IMR-90 (cell line): ENCODE data around the gene CCDC152. TPM values are rescaled to one million over a fixed set of nuclear protein-coding genes. Genes with fewer than 3 reads are reported as not detected.

Source experiments
- ATAC-seq: fragments of 200-7000 bp; cut with Tn5 transposase; 2 replicates; pipeline ENCODE4 v1.9.1; 2020; ENCODE audit warnings: low read depth, mild to moderate bottlenecking, moderate library complexity
- BruUV-seq: library from RNA; stranded (reverse); fragments of 400-500 nt; replicated peaks from 2 replicates; lab custom pipeline; 2021; lab: Mats Ljungman, UMichigan
- CTCF ChIA-PET: fragments of 300-600 bp; formaldehyde crosslinking; extraction: SDS; loops from one replicate; lab custom pipeline; 2021; ENCODE audit warnings: antibody characterized with exemption; lab: Yijun Ruan, JAX
- POLR2A ChIA-PET: fragments of 300-600 bp; sonication (Branson Sonifier 250); formaldehyde crosslinking; loops from one replicate; lab custom pipeline; 2022; ENCODE audit warnings: antibody characterized with exemption; ENCODE audit not compliant: unreplicated experiment; lab: Charles Lee
- DNase-seq: peaks from one replicate; pipeline ENCODE4 v3.0.0; 2013
- H2AFZ ChIP-seq: replicated peaks from 2 replicates; pipeline ENCODE3; 2013; ENCODE audit warnings: low read length, mild to moderate bottlenecking; ENCODE audit not compliant: poor library complexity
- H2AK5ac ChIP-seq: 2 replicates; pipeline ENCODE4 v1.6.1; 2013; ENCODE audit warnings: low read depth, low read length, inconsistent platforms
- H2AK9ac ChIP-seq: replicated peaks from 2 replicates; pipeline ENCODE3; 2013; ENCODE audit warnings: mild to moderate bottlenecking, low read depth, low read length, moderate library complexity; ENCODE audit not compliant: poor library complexity
- H2BK120ac ChIP-seq: 2 replicates; pipeline ENCODE4 v1.6.1; 2013; ENCODE audit warnings: low read depth, low read length, inconsistent platforms
- H2BK15ac ChIP-seq: 3 replicates; pipeline ENCODE4 v1.6.1; 2013; ENCODE audit warnings: low read depth, low read length, inconsistent platforms
- H2BK20ac ChIP-seq: 2 replicates; pipeline ENCODE4 v1.6.1; 2013; ENCODE audit warnings: low read depth, mild to moderate bottlenecking, inconsistent platforms, low read length, moderate library complexity
- H2BK5ac ChIP-seq: 2 replicates; pipeline ENCODE4 v1.6.1; 2013; ENCODE audit warnings: mild to moderate bottlenecking, low read depth, low read length, inconsistent platforms; ENCODE audit not compliant: poor library complexity, severe bottlenecking
- H3K14ac ChIP-seq: replicated peaks from 2 replicates; pipeline ENCODE4 v1.6.1; 2013; ENCODE audit warnings: low read depth, low read length, inconsistent platforms
- H3K18ac ChIP-seq: 2 replicates; pipeline ENCODE4 v1.6.1; 2013; ENCODE audit warnings: low read depth, low read length, control low read depth
- H3K23ac ChIP-seq: 2 replicates; pipeline ENCODE4 v1.6.1; 2013; ENCODE audit warnings: low read depth, low read length, inconsistent platforms
- H3K27ac ChIP-seq: 2 replicates; pipeline ENCODE4 v1.5.1; 2013; ENCODE audit warnings: mild to moderate bottlenecking, control low read depth, low read length; ENCODE audit not compliant: insufficient read depth
- H3K27me3 ChIP-seq: 2 replicates; pipeline ENCODE4 v1.6.1; 2013; ENCODE audit warnings: low read length; ENCODE audit not compliant: control insufficient read depth, insufficient read depth
- H3K36me3 ChIP-seq: 2 replicates; pipeline ENCODE4 v1.6.1; 2013; ENCODE audit warnings: low read length, mixed read lengths; ENCODE audit not compliant: control insufficient read depth, insufficient read depth
- H3K4ac ChIP-seq: 2 replicates; pipeline ENCODE4 v1.6.1; 2013; ENCODE audit warnings: low read depth, low read length, inconsistent platforms
- H3K4me1 ChIP-seq: 2 replicates; pipeline ENCODE4 v1.6.1; 2013; ENCODE audit warnings: low read length, mixed read lengths; ENCODE audit not compliant: control insufficient read depth, insufficient read depth
- H3K4me2 ChIP-seq: 2 replicates; pipeline ENCODE4 v1.6.1; 2013; ENCODE audit warnings: low read depth, mild to moderate bottlenecking, control low read depth, low read length, moderate library complexity
- H3K4me3 ChIP-seq: 2 replicates; pipeline ENCODE4 v1.5.1; 2013; ENCODE audit warnings: low read depth, mild to moderate bottlenecking, control low read depth, low read length, moderate library complexity; ENCODE audit not compliant: insufficient read depth
- H3K56ac ChIP-seq: 2 replicates; pipeline ENCODE4 v1.6.1; 2013; ENCODE audit warnings: low read length, inconsistent platforms; ENCODE audit not compliant: insufficient read depth; ENCODE audit errors: extremely low read depth
- H3K79me1 ChIP-seq, 2 experiments: 2 replicates each; pipeline ENCODE4 v1.6.1; 2013; ENCODE audit warnings: low read length in 2 of 2, inconsistent platforms in 1 of 2, low read depth in 1 of 2
- H3K9ac ChIP-seq: 2 replicates; pipeline ENCODE4 v1.6.1; 2013; ENCODE audit warnings: low read depth, low read length, control low read depth
- H3K9me1 ChIP-seq: 2 replicates; pipeline ENCODE4 v1.6.1; 2013; ENCODE audit warnings: low read length, inconsistent platforms; ENCODE audit not compliant: insufficient read depth
- H3K9me3 ChIP-seq: 2 replicates; pipeline ENCODE4 v1.6.1; 2013; ENCODE audit warnings: low read length; ENCODE audit not compliant: control insufficient read depth, insufficient read depth
- H4K20me1 ChIP-seq: 2 replicates; pipeline ENCODE4 v1.6.1; 2013; ENCODE audit warnings: low read length, inconsistent platforms; ENCODE audit not compliant: insufficient read depth
- H4K5ac ChIP-seq: 2 replicates; pipeline ENCODE4 v1.6.1; 2013; ENCODE audit warnings: mild to moderate bottlenecking, low read depth, low read length, control low read depth
- H4K8ac ChIP-seq, 2 experiments: 2 replicates each; pipeline ENCODE4 v1.6.1; 2013; ENCODE audit warnings: low read depth in 2 of 2, low read length in 2 of 2, control low read depth in 1 of 2, inconsistent platforms in 1 of 2
- H4K91ac ChIP-seq: 2 replicates; pipeline ENCODE4 v1.6.1; 2013; ENCODE audit warnings: low read depth, low read length, inconsistent platforms; ENCODE audit not compliant: insufficient read depth
- BHLHE40 ChIP-seq: fragments of 150-350 bp; IDR thresholded peaks from 2 replicates; pipeline ENCODE4 v1.6.1; 2016; ENCODE audit warnings: mild to moderate bottlenecking, low read depth, low read length
- CEBPB ChIP-seq: IDR thresholded peaks from 2 replicates; pipeline ENCODE4 v1.6.1; 2012; ENCODE audit warnings: low read depth, low read length, improper control_type of control experiment
- CHD1 ChIP-seq: IDR thresholded peaks from 2 replicates; pipeline ENCODE4 v1.6.1; 2012; ENCODE audit warnings: low read depth, low read length, improper control_type of control experiment
- CTCF ChIP-seq: conservative IDR thresholded peaks from 2 replicates; pipeline ENCODE4 v1.5.1; 2012; ENCODE audit warnings: mild to moderate bottlenecking, low read depth, low read length, improper control_type of control experiment
- ELK1 ChIP-seq: fragments of 150-350 bp; IDR thresholded peaks from 2 replicates; pipeline ENCODE4 v1.6.1; 2016; ENCODE audit warnings: low read depth, mild to moderate bottlenecking, low read length, moderate library complexity, borderline replicate concordance
- FOS ChIP-seq: fragments of 150-350 bp; IDR thresholded peaks from 2 replicates; pipeline ENCODE4 v1.6.1; 2016; ENCODE audit warnings: low read depth, low read length
- MAZ ChIP-seq: IDR thresholded peaks from 2 replicates; pipeline ENCODE4 v1.6.1; 2012; ENCODE audit warnings: low read depth, mild to moderate bottlenecking, low read length, improper control_type of control experiment, moderate library complexity, borderline replicate concordance
- MXI1 ChIP-seq: IDR thresholded peaks from 2 replicates; pipeline ENCODE4 v1.6.1; 2012; ENCODE audit warnings: low read depth, mild to moderate bottlenecking, low read length, moderate library complexity, borderline replicate concordance
- NFE2L2 ChIP-seq: fragments of 150-350 bp; IDR thresholded peaks from 2 replicates; pipeline ENCODE4 v1.6.1; 2016; ENCODE audit warnings: low read depth, mild to moderate bottlenecking, low read length
- POLR2A ChIP-seq: IDR thresholded peaks from 2 replicates; pipeline ENCODE4 v1.6.1; 2012; ENCODE audit warnings: mild to moderate bottlenecking, low read depth, low read length
- RAD21 ChIP-seq: IDR thresholded peaks from 2 replicates; pipeline ENCODE4 v1.6.1; 2012; ENCODE audit warnings: low read length, improper control_type of control experiment
- RCOR1 ChIP-seq: IDR thresholded peaks from 2 replicates; pipeline ENCODE4 v1.6.1; 2012; ENCODE audit warnings: mild to moderate bottlenecking, low read length, improper control_type of control experiment; ENCODE audit not compliant: insufficient replicate concordance
- RFX5 ChIP-seq: IDR thresholded peaks from 2 replicates; pipeline ENCODE4 v1.8.0; 2012; ENCODE audit warnings: low read depth, mild to moderate bottlenecking, low read length, moderate library complexity
- SMC3 ChIP-seq: fragments of 150-350 bp; IDR thresholded peaks from 2 replicates; pipeline ENCODE4 v1.6.1; 2016; ENCODE audit warnings: low read depth, mild to moderate bottlenecking, antibody characterized with exemption, low read length, moderate library complexity
- USF2 ChIP-seq: fragments of 150-350 bp; IDR thresholded peaks from 2 replicates; pipeline ENCODE4 v1.6.1; 2017; ENCODE audit warnings: mild to moderate bottlenecking, antibody characterized with exemption, low read length, low read depth
- WGBS, 2 experiments: methylation state at CpG; one replicate each; pipeline versions ENCODE4 v1.1.5 to v1.1.7; 2013; ENCODE audit warnings: missing lambda C conversion rate in 2 of 2; ENCODE audit not compliant: insufficient read length in 1 of 2; ENCODE audit errors: extremely low coverage in 2 of 2; 5-methylcytosine and 5-hydroxymethylcytosine counted together
- dilution Hi-C: fragments of 300-500 bp; cut with HindIII; formaldehyde crosslinking; loops from one replicate; pipeline ENCODE4 v1.14.3; 2018; ENCODE audit warnings: low sequenced_read_pairs; ENCODE audit not compliant: unreplicated experiment
- in situ Hi-C: fragments of 300-500 bp; cut with MboI; formaldehyde crosslinking; loops from 3 replicates; pipeline ENCODE4 v1.14.3; 2019; ENCODE audit warnings: low sequenced_read_pairs, inconsistent platforms, mixed read lengths
- intact Hi-C: fragments of 100-400 bp; cut with micrococcal nuclease; formaldehyde crosslinking; loops from 2 replicates; pipeline ENCODE4 v1.10.0; 2022
- polyA plus RNA-seq, 3 experiments: library from polyadenylated mRNA; depleted of rRNA; stranded (reverse); fragments of >200 nt; gene quantifications; 2 replicates each; pipeline ENCODE4 v1.2.3, GENCODE V29; 2012; ENCODE audit warnings: low replicate concordance in 1 of 3
- total RNA-seq: library from RNA; depleted of rRNA; stranded (reverse); fragments of >200 nt; gene quantifications from 2 replicates; pipeline ENCODE4 v1.2.3, GENCODE V29; 2012

CCDC152 gene
- total and polyA plus RNA-seq, 2 of the 4 experiments (the other 2 are of a cell fraction), result 0.87 to 0.90 TPM

DNA sequence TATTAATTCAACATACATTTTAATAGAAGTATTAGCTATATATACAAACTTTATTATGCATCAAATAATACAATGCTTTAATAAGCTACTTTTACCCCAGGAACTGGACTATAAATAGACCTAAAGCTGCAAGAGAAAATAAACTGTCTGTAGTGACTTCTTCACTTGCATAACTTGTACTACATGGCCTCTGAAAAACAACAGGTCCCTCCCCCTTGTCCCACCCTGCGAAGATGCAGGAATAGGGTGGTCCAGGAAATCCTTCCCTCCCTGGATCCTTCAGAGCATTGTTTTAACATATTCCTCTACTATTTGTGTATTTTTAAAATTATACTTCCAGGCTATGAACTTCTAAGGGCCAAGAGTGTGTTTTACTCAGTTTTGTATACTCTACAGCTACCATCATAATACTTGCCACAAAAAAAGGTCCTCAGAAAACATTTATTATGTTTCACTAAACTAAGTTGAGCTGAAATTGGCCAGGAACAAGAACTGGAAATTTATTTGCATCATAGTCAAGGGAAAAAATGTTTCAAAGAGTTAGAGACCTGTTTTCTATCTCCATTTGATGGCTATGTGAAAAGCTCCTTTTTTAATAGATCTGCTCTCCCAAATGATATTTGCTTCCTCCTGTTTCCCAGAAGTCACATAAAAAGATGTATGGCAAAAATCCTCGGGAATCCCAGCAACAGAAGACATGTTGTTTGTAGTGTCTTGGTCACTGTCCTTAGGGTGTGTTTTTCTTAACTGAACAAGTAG, 70.3 kb downstream of the CCDC152 start:
- ChIA-PET CTCF (interaction anchor here (0.6 kb wide), 1 partner anchor 241 kb away, joined by 5 read pairs; no protein-coding TSS in a partner anchor), POLR2A (no interaction called here)
- intact Hi-C loops, result no loop called here
- H4K91ac ChIP-seq, result no peak overlapping the region
- no peak overlapping the region for H2AK9ac ChIP-seq
- H3K27ac ChIP-seq, result no peak overlapping the region
- H3K9ac ChIP-seq, result no peak overlapping the region
- BruUV-seq, result no TSS peak
- H2BK15ac ChIP-seq, result no peak overlapping the region
- H3K9me1 ChIP-seq, result no peaks in the 10 kb centered on the region; the same call in 1 of the 2 replicates
- H3K56ac ChIP-seq, result no peak overlapping the region
- H3K14ac ChIP-seq, result no peak overlapping the region
- H3K4me1 ChIP-seq, result no peaks in the 10 kb centered on the region
- no peak overlapping the region for H2AK5ac ChIP-seq
- no peaks in the 10 kb centered on the region for H3K36me3 ChIP-seq
- dilution Hi-C loops, result no loop called here
- no peak overlapping the region for H4K8ac ChIP-seq
- no peak for ATAC-seq
- H4K20me1 ChIP-seq, result no peaks in the 10 kb centered on the region
- H2BK120ac ChIP-seq, result no peak overlapping the region
- in situ Hi-C loops, result no loop called here
- no peak overlapping the region for H3K18ac ChIP-seq
- H3K4me3 ChIP-seq, result no peak overlapping the region
- H3K9me3 ChIP-seq, result no peaks in the 10 kb centered on the region
- DNase-seq, result no peak
- H3K4me2 ChIP-seq, result no peak overlapping the region
- no peak overlapping the region for H2BK5ac ChIP-seq
- no peak overlapping the region for H4K5ac ChIP-seq
- peaks cover 4% of the 10 kb centered on the region; the same call in 1 of the 2 replicates for H3K27me3 ChIP-seq
- no CpG with 5 or more reads among the region's 2 CpGs for WGBS, 2 experiments
- H2AFZ ChIP-seq, result no peak overlapping the region
- H3K23ac ChIP-seq, result no peak overlapping the region
- H3K79me1 ChIP-seq, result no peaks in the 10 kb centered on the region
- H3K4ac ChIP-seq, result no peak overlapping the region
- H2BK20ac ChIP-seq, result no peak overlapping the region
- TF ChIP-seq CTCF (no peak), BHLHE40 (no peak), ELK1 (no peak), POLR2A (no peak), CEBPB (no peak), NFE2L2 (no peak), MAZ (no peak), CHD1 (no peak), RFX5 (no peak), MXI1 (no peak), RAD21 (no peak), FOS (no peak), RCOR1 (no peak), USF2 (no peak), SMC3 (no peak)
